Fibroblast of mammary gland (primary cell): Measurements from ENCODE around the gene TMEM141.

Experiments
- DNase-seq: peaks from one replicate; pipeline ENCODE4 v3.0.0-alpha.2; 2010; ENCODE audit warnings: low read depth
- H3K4me3 ChIP-seq: 2 replicates; pipeline ENCODE4 v1.5.1; 2011; ENCODE audit warnings: low read depth, mild to moderate bottlenecking, low read length, moderate library complexity; ENCODE audit not compliant: control insufficient read depth
- CTCF ChIP-seq: conservative IDR thresholded peaks from 2 replicates; pipeline ENCODE4 v1.5.1; 2011; ENCODE audit warnings: low read depth, low read length, inconsistent platforms; ENCODE audit not compliant: control insufficient read depth, insufficient read depth

Gene TMEM141

GRCh38 chr9:136774416-136775045 is 16.6 kb upstream of the TMEM141 start:
- TF ChIP-seq CTCF = no peak
- H3K4me3 ChIP-seq = no peak overlapping the region
- DNase-seq = no peak

- DNase-seq = no peak
- H3K4me3 ChIP-seq = no peak overlapping the region
- TF ChIP-seq CTCF = no peak
Measured at GRCh38 chr9:136775191-136775590, 16.0 kb upstream of the TMEM141 start.

- H3K4me3 ChIP-seq = no peak overlapping the region
- no peak for TF ChIP-seq CTCF
- DNase-seq = no peak
Measured at GRCh38 chr9:136776947-136777346, 14.2 kb upstream of the TMEM141 start.

- H3K4me3 ChIP-seq = no peak overlapping the region
- no peak for TF ChIP-seq CTCF
- DNase-seq = no peak
Measured at GRCh38 chr9:136777359-136777758, 13.8 kb upstream of the TMEM141 start.

- no peak for TF ChIP-seq CTCF
- no peak for DNase-seq
- H3K4me3 ChIP-seq = no peak overlapping the region
Measured at GRCh38 chr9:136779808-136780207, 11.3 kb upstream of the TMEM141 start.

- DNase-seq = no peak
- no peak overlapping the region for H3K4me3 ChIP-seq
- TF ChIP-seq CTCF = no peak
Measured at GRCh38 chr9:136782452-136782851, 8.7 kb upstream of the TMEM141 start.

- peak; percentile 31 for TF ChIP-seq CTCF
- DNase-seq = peak; percentile 37
- H3K4me3 ChIP-seq = no peak overlapping the region
Measured at GRCh38 chr9:136784249-136784996, 6.7 kb upstream of the TMEM141 start.
